Measurements from ENCODE around the gene LIF. TPM values are rescaled to one million over a fixed set of nuclear protein-coding genes. Genes with fewer than 3 reads are reported as not detected.

The LIF gene
- total RNA-seq, 2 donors from 2014 or later: 9.5 to 12.5 TPM

DNA sequence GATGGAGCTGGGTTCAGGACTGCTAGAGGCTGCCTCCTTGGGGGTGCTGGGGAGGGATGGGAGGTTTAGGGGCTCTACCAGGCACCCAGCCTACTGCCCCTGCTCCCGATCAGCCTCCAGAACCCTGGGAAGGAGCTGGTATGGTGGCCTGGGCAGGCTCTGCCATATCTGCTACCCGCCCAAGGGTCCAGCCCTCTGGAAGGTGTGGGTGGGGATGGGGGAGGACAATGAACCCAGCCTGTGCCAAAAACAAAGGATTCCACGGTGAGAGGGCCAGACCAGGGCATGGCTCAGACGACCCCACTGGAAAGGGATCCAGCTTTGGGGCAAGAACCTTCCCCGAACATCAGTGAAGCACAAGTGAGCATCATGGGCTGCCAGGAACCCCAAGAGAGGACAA, 39.8 kb upstream of the LIF start:
- Histone ChIP-seq H3K27ac (no peak overlapping the region), H3K4me1 (peaks cover 13% of the 10 kb centered on the region), H3K36me3 (no peaks in the 10 kb centered on the region), H3K27me3 (no peaks in the 10 kb centered on the region), H3K4me3 (no peak overlapping the region), H3K9ac (ENCODE audit: low read depth in 2 of 2, low read length in 2 of 2) (no peak overlapping the region), H3K9me3 (no peaks in the 10 kb centered on the region)
- intact Hi-C loops (cut with DNase I): loop anchor here (2.0 kb wide), 3 partner anchors 24 to 178 kb away; partner anchors contain the start of gene RNF215
- no peak for DNase-seq
- TF ChIP-seq, protein P1, sequence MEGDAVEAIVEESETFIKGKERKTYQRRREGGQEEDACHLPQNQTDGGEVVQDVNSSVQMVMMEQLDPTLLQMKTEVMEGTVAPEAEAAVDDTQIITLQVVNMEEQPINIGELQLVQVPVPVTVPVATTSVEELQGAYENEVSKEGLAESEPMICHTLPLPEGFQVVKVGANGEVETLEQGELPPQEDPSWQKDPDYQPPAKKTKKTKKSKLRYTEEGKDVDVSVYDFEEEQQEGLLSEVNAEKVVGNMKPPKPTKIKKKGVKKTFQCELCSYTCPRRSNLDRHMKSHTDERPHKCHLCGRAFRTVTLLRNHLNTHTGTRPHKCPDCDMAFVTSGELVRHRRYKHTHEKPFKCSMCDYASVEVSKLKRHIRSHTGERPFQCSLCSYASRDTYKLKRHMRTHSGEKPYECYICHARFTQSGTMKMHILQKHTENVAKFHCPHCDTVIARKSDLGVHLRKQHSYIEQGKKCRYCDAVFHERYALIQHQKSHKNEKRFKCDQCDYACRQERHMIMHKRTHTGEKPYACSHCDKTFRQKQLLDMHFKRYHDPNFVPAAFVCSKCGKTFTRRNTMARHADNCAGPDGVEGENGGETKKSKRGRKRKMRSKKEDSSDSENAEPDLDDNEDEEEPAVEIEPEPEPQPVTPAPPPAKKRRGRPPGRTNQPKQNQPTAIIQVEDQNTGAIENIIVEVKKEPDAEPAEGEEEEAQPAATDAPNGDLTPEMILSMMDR (IDR thresholded peaks at IDR 0.05): no peak

DNA sequence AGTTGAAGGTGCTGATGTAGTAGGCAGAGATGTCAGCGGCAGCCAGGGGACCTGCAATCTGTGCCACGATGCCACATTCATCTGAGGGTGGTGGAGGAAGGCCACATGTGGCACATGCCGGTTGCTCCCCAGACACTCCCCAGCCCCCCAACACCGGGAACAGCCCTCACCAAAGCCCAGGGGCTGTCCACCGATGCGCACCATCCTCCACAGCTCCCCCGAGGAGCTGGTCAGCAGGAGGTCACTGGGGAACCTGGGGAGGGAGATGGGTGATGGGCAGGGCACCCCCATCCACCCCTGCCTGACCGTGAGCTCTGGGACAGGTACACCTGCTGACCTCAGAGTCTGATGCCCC, 39.3 kb upstream of the LIF start:
- Histone ChIP-seq H3K9ac (ENCODE audit: low read depth in 2 of 2, low read length in 2 of 2) (no peak overlapping the region), H3K4me3 (no peak overlapping the region), H3K27ac (no peak overlapping the region), H3K4me1 (peaks cover 13% of the 10 kb centered on the region), H3K9me3 (no peaks in the 10 kb centered on the region), H3K36me3 (no peaks in the 10 kb centered on the region), H3K27me3 (no peaks in the 10 kb centered on the region)
- TF ChIP-seq, protein P1 (IDR thresholded peaks at IDR 0.05): no peak
- intact Hi-C loops (cut with DNase I): loop anchor here (2.0 kb wide), 3 partner anchors 23 to 177 kb away; partner anchors contain the start of gene RNF215
- no peak for DNase-seq

DNA sequence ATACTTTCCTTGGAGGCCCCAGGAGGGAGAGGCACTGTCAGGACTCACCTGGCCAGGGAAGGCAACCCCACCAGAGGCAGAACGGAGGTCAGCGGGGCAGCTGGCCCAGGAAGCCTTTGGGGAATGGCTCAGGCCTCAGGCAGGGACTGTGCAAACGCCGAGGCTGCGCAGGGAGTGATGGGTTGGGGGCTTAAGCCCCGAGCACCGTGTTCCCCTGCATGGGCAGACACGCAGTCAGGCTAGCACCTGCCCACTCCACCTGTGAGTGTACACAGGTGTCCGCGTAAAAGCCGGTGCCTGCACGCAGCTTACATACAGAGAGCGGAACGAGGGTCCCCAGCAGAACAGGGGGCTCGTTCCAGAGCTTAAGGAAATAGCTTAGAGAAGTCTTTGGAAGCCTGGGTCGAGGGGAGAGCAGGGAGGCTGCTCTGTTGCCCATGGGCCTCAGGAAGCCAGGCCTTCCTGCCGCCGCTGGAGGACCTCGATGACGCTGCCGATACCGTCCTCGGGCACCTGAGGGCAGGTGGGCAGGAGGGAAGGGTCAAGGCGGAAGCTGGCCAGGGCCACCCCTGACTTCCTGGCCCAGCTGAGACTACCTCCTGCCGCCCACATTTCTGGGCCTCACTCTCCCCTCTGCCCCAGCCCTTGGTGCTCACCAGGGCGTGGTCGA, 38.8 kb upstream of the LIF start:
- H3K9ac ChIP-seq (ENCODE audit: low read depth in 2 of 2, low read length in 2 of 2): no peak overlapping the region
- no peak overlapping the region for H3K27ac ChIP-seq
- H3K9me3 ChIP-seq: no peaks in the 10 kb centered on the region
- DNase-seq: no peak
- H3K4me3 ChIP-seq: no peak overlapping the region
- intact Hi-C loops (cut with DNase I): no loop called here
- H3K27me3 ChIP-seq: no peaks in the 10 kb centered on the region
- H3K4me1 ChIP-seq: peaks cover 10% of the 10 kb centered on the region
- no peaks in the 10 kb centered on the region for H3K36me3 ChIP-seq
- TF ChIP-seq, protein P1 (IDR thresholded peaks at IDR 0.05): no peak

DNA sequence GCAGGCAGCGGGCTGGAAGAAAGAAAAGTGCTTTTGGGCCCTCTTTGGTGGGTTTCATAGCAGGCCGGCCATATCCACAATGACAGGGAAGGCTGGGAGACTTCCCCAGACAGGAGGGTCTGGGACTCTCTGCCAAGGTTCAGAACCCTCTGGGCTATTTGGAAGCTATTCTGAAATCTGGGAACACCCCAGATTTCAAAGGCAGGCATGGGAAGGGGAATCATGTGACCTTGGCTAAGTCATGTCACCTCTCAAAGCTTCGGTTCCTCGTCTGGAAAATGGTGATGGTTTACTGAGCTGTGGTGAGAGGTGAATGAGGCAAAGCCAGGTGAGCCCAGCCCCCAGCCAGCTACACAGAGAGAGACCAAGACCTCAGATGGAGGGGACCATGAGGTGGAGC, 38.1 kb upstream of the LIF start:
- TF ChIP-seq, protein P1 (IDR thresholded peaks at IDR 0.05): no peak
- Histone ChIP-seq H3K36me3 (no peaks in the 10 kb centered on the region), H3K9ac (ENCODE audit: low read depth in 2 of 2, low read length in 2 of 2) (no peak overlapping the region), H3K4me1 (peaks cover 8% of the 10 kb centered on the region), H3K4me3 (no peak overlapping the region), H3K27me3 (no peaks in the 10 kb centered on the region), H3K27ac (no peak overlapping the region), H3K9me3 (no peaks in the 10 kb centered on the region)
- intact Hi-C loops (cut with DNase I): no loop called here
- no peak for DNase-seq

DNA sequence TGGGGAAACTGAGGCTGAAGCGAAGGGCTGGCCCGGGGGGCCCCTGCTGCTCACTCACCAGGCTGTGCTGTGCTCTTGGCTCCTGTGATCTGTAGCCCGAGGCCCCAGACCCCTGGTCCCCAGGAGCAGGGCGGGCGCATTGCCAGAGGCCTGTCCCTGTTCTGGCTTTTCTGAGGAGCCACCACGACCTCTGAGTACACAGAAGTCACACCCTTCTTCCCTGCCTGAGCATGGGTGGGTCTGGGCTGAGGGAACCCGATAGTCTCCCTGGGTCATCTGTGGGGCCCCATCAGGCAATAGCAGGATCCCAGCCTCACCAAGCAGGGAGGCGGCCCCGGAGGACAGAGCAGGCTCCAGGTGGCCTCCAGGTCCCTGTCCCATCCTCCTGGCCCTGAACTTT, 37.6 kb upstream of the LIF start:
- TF ChIP-seq, protein P1 (IDR thresholded peaks at IDR 0.05): no peak
- Histone ChIP-seq H3K27me3 (no peaks in the 10 kb centered on the region), H3K4me3 (no peak overlapping the region), H3K27ac (no peak overlapping the region), H3K4me1 (peaks cover 8% of the 10 kb centered on the region), H3K36me3 (no peaks in the 10 kb centered on the region), H3K9ac (ENCODE audit: low read depth in 2 of 2, low read length in 2 of 2) (no peak overlapping the region), H3K9me3 (no peaks in the 10 kb centered on the region)
- no peak for DNase-seq
- intact Hi-C loops (cut with DNase I): no loop called here
